ENCODE data around the gene DIP2A. TPM values are rescaled to one million over a fixed set of nuclear protein-coding genes. Genes with fewer than 3 reads are reported as not detected.

Gene DIP2A
- total and polyA plus RNA-seq, 2 experiments from 2014 or later: 18.5 to 36.3 TPM

DNA sequence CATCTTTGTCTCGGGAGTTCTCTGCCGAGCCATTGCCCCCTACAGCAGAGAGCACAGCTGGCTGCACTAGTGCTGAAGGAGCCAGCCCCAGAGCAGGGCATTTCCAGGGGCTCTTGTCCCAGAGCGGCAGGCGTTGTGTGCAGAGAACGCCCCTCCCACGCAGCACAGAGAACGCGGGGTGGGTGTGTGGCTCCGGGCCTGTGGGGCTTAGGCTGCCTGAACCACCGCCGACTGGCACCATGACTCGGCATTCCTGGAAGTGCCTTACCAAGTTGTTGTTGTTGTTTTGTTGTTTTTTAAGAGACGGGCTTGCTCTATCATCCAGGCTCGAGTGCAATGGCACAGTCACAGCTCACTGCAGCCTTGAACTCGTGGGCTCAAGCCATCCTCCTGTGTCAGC is 15.8 kb upstream of the DIP2A start (continued):
- TF ChIP-seq, protein P1, sequence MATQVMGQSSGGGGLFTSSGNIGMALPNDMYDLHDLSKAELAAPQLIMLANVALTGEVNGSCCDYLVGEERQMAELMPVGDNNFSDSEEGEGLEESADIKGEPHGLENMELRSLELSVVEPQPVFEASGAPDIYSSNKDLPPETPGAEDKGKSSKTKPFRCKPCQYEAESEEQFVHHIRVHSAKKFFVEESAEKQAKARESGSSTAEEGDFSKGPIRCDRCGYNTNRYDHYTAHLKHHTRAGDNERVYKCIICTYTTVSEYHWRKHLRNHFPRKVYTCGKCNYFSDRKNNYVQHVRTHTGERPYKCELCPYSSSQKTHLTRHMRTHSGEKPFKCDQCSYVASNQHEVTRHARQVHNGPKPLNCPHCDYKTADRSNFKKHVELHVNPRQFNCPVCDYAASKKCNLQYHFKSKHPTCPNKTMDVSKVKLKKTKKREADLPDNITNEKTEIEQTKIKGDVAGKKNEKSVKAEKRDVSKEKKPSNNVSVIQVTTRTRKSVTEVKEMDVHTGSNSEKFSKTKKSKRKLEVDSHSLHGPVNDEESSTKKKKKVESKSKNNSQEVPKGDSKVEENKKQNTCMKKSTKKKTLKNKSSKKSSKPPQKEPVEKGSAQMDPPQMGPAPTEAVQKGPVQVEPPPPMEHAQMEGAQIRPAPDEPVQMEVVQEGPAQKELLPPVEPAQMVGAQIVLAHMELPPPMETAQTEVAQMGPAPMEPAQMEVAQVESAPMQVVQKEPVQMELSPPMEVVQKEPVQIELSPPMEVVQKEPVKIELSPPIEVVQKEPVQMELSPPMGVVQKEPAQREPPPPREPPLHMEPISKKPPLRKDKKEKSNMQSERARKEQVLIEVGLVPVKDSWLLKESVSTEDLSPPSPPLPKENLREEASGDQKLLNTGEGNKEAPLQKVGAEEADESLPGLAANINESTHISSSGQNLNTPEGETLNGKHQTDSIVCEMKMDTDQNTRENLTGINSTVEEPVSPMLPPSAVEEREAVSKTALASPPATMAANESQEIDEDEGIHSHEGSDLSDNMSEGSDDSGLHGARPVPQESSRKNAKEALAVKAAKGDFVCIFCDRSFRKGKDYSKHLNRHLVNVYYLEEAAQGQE (IDR thresholded peaks at IDR 0.05; ENCODE audit: unreplicated experiment): no peak
- no peak for TF ChIP-seq EZH2phosphoT487 (IDR thresholded peaks at IDR 0.05; ENCODE audit: unreplicated experiment)
- no peak for TF ChIP-seq ZNF114 (CRISPR knock-in tag; IDR thresholded peaks at IDR 0.05)
- TF ChIP-seq NANOG (IDR thresholded peaks at IDR 0.05; ENCODE audit: borderline replicate concordance): no peak
- TF ChIP-seq, protein P2, sequence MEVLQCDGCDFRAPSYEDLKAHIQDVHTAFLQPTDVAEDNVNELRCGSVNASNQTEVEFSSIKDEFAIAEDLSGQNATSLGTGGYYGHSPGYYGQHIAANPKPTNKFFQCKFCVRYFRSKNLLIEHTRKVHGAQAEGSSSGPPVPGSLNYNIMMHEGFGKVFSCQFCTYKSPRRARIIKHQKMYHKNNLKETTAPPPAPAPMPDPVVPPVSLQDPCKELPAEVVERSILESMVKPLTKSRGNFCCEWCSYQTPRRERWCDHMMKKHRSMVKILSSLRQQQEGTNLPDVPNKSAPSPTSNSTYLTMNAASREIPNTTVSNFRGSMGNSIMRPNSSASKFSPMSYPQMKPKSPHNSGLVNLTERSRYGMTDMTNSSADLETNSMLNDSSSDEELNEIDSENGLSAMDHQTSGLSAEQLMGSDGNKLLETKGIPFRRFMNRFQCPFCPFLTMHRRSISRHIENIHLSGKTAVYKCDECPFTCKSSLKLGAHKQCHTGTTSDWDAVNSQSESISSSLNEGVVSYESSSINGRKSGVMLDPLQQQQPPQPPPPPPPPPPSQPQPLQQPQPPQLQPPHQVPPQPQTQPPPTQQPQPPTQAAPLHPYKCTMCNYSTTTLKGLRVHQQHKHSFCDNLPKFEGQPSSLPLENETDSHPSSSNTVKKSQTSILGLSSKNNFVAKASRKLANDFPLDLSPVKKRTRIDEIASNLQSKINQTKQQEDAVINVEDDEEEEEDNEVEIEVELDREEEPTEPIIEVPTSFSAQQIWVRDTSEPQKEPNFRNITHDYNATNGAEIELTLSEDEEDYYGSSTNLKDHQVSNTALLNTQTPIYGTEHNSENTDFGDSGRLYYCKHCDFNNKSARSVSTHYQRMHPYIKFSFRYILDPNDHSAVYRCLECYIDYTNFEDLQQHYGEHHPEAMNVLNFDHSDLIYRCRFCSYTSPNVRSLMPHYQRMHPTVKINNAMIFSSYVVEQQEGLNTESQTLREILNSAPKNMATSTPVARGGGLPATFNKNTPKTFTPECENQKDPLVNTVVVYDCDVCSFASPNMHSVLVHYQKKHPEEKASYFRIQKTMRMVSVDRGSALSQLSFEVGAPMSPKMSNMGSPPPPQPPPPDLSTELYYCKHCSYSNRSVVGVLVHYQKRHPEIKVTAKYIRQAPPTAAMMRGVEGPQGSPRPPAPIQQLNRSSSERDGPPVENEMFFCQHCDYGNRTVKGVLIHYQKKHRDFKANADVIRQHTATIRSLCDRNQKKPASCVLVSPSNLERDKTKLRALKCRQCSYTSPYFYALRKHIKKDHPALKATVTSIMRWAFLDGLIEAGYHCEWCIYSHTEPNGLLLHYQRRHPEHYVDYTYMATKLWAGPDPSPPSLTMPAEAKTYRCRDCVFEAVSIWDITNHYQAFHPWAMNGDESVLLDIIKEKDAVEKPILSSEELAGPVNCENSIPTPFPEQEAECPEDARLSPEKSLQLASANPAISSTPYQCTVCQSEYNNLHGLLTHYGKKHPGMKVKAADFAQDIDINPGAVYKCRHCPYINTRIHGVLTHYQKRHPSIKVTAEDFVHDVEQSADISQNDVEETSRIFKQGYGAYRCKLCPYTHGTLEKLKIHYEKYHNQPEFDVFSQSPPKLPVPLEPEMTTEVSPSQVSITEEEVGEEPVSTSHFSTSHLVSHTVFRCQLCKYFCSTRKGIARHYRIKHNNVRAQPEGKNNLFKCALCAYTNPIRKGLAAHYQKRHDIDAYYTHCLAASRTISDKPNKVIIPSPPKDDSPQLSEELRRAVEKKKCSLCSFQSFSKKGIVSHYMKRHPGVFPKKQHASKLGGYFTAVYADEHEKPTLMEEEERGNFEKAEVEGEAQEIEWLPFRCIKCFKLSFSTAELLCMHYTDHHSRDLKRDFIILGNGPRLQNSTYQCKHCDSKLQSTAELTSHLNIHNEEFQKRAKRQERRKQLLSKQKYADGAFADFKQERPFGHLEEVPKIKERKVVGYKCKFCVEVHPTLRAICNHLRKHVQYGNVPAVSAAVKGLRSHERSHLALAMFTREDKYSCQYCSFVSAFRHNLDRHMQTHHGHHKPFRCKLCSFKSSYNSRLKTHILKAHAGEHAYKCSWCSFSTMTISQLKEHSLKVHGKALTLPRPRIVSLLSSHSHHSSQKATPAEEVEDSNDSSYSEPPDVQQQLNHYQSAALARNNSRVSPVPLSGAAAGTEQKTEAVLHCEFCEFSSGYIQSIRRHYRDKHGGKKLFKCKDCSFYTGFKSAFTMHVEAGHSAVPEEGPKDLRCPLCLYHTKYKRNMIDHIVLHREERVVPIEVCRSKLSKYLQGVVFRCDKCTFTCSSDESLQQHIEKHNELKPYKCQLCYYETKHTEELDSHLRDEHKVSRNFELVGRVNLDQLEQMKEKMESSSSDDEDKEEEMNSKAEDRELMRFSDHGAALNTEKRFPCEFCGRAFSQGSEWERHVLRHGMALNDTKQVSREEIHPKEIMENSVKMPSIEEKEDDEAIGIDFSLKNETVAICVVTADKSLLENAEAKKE (CRISPR knock-in tag; IDR thresholded peaks at IDR 0.05): no peak

DNA sequence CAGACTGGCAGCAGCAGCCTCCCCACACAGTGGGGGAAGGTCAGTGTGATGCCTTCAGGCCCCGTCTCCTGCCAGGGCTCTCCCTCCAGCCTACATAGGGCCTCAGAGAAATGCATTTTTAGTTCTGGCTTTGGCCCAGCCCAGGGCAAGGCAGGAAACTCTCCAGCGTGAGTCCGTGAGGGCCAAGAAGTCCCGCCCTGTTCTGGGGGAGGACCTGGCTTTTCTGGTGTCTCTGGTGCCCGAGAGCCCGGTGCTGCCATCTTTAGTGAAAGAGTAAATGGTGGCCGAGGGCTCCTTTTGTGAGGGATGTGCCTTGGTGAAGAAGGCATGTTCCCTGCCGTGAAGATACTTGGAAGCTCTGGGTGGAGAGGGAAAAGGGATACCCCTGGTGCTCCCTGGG is 14.8 kb upstream of the DIP2A start:
- H3K4me2 ChIP-seq: no peak overlapping the region
- H3K36me3 ChIP-seq (ENCODE audit: insufficient read depth): peaks cover 10% of the 10 kb centered on the region; the same call in 1 of the 2 replicates
- no peak overlapping the region for H3K27ac ChIP-seq (ENCODE audit: low read depth)
- no peak overlapping the region for H3K4me3 ChIP-seq
- Mint-ChIP-seq H3K36me3 (ENCODE audit: low read depth) (peaks cover 83% of the 10 kb centered on the region), H3K4me3 (no peak overlapping the region), H3K4me1 (peaks cover 18% of the 10 kb centered on the region), H3K9me3 (peaks cover 10% of the 10 kb centered on the region), H3K27ac (peak overlapping the region; percentile 69), H3K27me3 (ENCODE audit: insufficient read depth, low read depth, poor library complexity) (peaks cover 10% of the 10 kb centered on the region)
- H3K27me3 ChIP-seq (ENCODE audit: insufficient read depth): no peaks in the 10 kb centered on the region
- H3K79me2 ChIP-seq (replicated peaks; ENCODE audit: insufficient read depth): no peaks in the 10 kb centered on the region
- H2AFZ ChIP-seq: no peak overlapping the region
- H3F3A ChIP-seq (replicated peaks; ENCODE audit: low read depth): 0 out of 2 replicates have a peak, but pooled peaks cover 6% of the 10 kb centered on the region
- DNase-seq (ENCODE audit: low spot score) (no peak), ATAC-seq (peak; percentile 37)
- H3K4me1 ChIP-seq (ENCODE audit: insufficient read depth): no peaks in the 10 kb centered on the region
- H4K20me1 ChIP-seq (replicated peaks; ENCODE audit: insufficient read depth): no peaks in the 10 kb centered on the region
- no peaks in the 10 kb centered on the region for H3K9me2 ChIP-seq (ENCODE audit: insufficient read depth)
- TF ChIP-seq, protein P3, sequence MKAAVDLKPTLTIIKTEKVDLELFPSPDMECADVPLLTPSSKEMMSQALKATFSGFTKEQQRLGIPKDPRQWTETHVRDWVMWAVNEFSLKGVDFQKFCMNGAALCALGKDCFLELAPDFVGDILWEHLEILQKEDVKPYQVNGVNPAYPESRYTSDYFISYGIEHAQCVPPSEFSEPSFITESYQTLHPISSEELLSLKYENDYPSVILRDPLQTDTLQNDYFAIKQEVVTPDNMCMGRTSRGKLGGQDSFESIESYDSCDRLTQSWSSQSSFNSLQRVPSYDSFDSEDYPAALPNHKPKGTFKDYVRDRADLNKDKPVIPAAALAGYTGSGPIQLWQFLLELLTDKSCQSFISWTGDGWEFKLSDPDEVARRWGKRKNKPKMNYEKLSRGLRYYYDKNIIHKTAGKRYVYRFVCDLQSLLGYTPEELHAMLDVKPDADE (IDR thresholded peaks at IDR 0.05): no peak
- no peak for TF ChIP-seq CREB1 (CRISPR knock-in tag; IDR thresholded peaks at IDR 0.05; ENCODE audit: low read depth)
- no peak for TF ChIP-seq POLR2AphosphoS5 (IDR thresholded peaks at IDR 0.05; ENCODE audit: low read depth)
- TF ChIP-seq EZH2 (IDR thresholded peaks at IDR 0.05; ENCODE audit: low read depth, unreplicated experiment): no peak
- TF ChIP-seq, protein P4, sequence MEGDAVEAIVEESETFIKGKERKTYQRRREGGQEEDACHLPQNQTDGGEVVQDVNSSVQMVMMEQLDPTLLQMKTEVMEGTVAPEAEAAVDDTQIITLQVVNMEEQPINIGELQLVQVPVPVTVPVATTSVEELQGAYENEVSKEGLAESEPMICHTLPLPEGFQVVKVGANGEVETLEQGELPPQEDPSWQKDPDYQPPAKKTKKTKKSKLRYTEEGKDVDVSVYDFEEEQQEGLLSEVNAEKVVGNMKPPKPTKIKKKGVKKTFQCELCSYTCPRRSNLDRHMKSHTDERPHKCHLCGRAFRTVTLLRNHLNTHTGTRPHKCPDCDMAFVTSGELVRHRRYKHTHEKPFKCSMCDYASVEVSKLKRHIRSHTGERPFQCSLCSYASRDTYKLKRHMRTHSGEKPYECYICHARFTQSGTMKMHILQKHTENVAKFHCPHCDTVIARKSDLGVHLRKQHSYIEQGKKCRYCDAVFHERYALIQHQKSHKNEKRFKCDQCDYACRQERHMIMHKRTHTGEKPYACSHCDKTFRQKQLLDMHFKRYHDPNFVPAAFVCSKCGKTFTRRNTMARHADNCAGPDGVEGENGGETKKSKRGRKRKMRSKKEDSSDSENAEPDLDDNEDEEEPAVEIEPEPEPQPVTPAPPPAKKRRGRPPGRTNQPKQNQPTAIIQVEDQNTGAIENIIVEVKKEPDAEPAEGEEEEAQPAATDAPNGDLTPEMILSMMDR (conservative IDR thresholded peaks at IDR 0.05; ENCODE audit: low read depth in 2 of 2): no peak
- no peak for TF ChIP-seq EZH2phosphoT487 (IDR thresholded peaks at IDR 0.05; ENCODE audit: unreplicated experiment)
- no peak for TF ChIP-seq ZNF331 (CRISPR knock-in tag; IDR thresholded peaks at IDR 0.05; ENCODE audit: low read depth)
- no peak for TF ChIP-seq ZNF114 (CRISPR knock-in tag; IDR thresholded peaks at IDR 0.05)
- TF ChIP-seq JUNB (IDR thresholded peaks at IDR 0.05; ENCODE audit: unreplicated experiment): no peak
- TF ChIP-seq NANOG (IDR thresholded peaks at IDR 0.05; ENCODE audit: borderline replicate concordance): no peak
- TF ChIP-seq STAT1 (IDR thresholded peaks at IDR 0.05; ENCODE audit: unreplicated experiment): no peak

Measured in GM23338 (cell line).